ENCODE results near the gene SSTR4. TPM values are rescaled to one million over a fixed set of nuclear protein-coding genes. Genes with fewer than 3 reads are reported as not detected.

The SSTR4 gene
- total RNA-seq, 1 experiment from 2014 or later: not detected

DNA sequence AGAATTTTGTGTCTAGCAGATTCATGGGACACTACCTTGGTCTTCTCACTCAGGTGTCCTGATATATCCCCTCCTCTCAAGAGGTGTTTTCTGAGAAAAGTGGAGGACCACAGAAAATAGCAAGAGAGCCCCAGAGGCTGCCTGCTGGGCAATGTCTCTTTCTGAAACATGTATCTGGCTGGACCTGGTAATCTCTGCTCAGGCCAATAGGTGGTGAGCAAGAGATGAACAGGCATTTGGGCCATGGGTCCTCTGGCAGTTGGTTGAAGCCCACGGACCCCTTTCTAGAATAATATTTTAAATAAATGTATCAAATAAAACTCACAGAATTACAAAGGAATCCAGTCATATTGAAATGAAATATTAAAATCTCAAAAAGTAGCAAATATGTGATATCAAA is 23.1 kb downstream of the SSTR4 start:
- ChIA-PET CTCF (no interaction called here), POLR2A (no interaction called here)
- Histone ChIP-seq H3K27me3 (ENCODE audit: control insufficient read depth, insufficient read depth, low read length) (peaks cover 14% of the 10 kb centered on the region), H3K9me3 (ENCODE audit: control insufficient read depth, insufficient read depth, low read depth, low read length) (no peaks in the 10 kb centered on the region), H3K27ac (ENCODE audit: low read length) (no peak overlapping the region), H3K36me3 (ENCODE audit: control insufficient read depth, insufficient read depth, low read length) (no peaks in the 10 kb centered on the region), H3K4me3 (ENCODE audit: low read depth in 2 of 2, low read length in 2 of 2) (no peak overlapping the region), H3K4me1 (ENCODE audit: control insufficient read depth, insufficient read depth, low read length) (no peaks in the 10 kb centered on the region)
- BruUV-seq (replicated peaks): no TSS peak
- ATAC-seq (no peak), DNase-seq (ENCODE audit: low read depth, low spot score) (no peak)
- in situ Hi-C loops (cut with HindIII; ENCODE audit: low pct_unique_long_range_greater_than_20kb, low sequenced_read_pairs) (no loop called here), intact Hi-C loops (cut with micrococcal nuclease; ENCODE audit: unreplicated experiment) (loop anchor here (5.0 to 10.0 kb wide), 3 partner anchors 97 to 366 kb away; no protein-coding TSS in a partner anchor)
- no peak for TF ChIP-seq POLR2AphosphoS5 (IDR thresholded peaks at IDR 0.05; ENCODE audit: low read depth, low read length)
- TF ChIP-seq, protein P1, sequence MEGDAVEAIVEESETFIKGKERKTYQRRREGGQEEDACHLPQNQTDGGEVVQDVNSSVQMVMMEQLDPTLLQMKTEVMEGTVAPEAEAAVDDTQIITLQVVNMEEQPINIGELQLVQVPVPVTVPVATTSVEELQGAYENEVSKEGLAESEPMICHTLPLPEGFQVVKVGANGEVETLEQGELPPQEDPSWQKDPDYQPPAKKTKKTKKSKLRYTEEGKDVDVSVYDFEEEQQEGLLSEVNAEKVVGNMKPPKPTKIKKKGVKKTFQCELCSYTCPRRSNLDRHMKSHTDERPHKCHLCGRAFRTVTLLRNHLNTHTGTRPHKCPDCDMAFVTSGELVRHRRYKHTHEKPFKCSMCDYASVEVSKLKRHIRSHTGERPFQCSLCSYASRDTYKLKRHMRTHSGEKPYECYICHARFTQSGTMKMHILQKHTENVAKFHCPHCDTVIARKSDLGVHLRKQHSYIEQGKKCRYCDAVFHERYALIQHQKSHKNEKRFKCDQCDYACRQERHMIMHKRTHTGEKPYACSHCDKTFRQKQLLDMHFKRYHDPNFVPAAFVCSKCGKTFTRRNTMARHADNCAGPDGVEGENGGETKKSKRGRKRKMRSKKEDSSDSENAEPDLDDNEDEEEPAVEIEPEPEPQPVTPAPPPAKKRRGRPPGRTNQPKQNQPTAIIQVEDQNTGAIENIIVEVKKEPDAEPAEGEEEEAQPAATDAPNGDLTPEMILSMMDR (IDR thresholded peaks at IDR 0.05): peak; percentile 21; the same call in 1 of the 2 replicates

DNA sequence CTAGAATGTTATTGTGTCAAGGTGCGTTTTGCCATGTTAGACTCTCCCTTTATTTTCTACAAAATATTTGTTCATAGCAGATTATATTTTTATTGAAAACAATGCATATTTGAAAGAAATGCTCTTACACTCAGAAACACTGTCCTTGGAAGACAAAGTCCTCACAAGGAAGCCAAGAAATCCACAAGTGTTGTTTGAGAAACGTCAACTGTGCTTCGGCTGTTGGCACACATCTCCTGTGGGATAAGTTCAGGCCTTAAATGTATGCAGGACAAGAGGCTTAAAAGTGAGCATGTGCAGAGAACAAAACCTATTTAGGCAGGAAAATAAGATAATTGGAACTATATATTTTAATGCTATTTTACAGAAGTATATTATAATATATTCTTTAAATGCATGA is 23.9 kb downstream of the SSTR4 start:
- H3K36me3 ChIP-seq (ENCODE audit: control insufficient read depth, insufficient read depth, low read length): no peaks in the 10 kb centered on the region
- DNase-seq (ENCODE audit: low read depth, low spot score) (no peak), ATAC-seq (no peak)
- CTCF ChIA-PET: no interaction called here
- no peaks in the 10 kb centered on the region for H3K4me1 ChIP-seq (ENCODE audit: control insufficient read depth, insufficient read depth, low read length)
- H3K9me3 ChIP-seq (ENCODE audit: control insufficient read depth, insufficient read depth, low read depth, low read length): no peaks in the 10 kb centered on the region
- H3K27me3 ChIP-seq (ENCODE audit: control insufficient read depth, insufficient read depth, low read length): peaks cover 11% of the 10 kb centered on the region
- intact Hi-C loops (cut with micrococcal nuclease; ENCODE audit: unreplicated experiment) (loop anchor here (5.0 to 10.0 kb wide), 3 partner anchors 96 to 367 kb away; no protein-coding TSS in a partner anchor), in situ Hi-C loops (cut with HindIII; ENCODE audit: low pct_unique_long_range_greater_than_20kb, low sequenced_read_pairs) (no loop called here)
- H3K27ac ChIP-seq (ENCODE audit: low read length): no peak overlapping the region
- POLR2A ChIA-PET: no interaction called here
- no TSS peak for BruUV-seq (replicated peaks)
- TF ChIP-seq, protein P2, sequence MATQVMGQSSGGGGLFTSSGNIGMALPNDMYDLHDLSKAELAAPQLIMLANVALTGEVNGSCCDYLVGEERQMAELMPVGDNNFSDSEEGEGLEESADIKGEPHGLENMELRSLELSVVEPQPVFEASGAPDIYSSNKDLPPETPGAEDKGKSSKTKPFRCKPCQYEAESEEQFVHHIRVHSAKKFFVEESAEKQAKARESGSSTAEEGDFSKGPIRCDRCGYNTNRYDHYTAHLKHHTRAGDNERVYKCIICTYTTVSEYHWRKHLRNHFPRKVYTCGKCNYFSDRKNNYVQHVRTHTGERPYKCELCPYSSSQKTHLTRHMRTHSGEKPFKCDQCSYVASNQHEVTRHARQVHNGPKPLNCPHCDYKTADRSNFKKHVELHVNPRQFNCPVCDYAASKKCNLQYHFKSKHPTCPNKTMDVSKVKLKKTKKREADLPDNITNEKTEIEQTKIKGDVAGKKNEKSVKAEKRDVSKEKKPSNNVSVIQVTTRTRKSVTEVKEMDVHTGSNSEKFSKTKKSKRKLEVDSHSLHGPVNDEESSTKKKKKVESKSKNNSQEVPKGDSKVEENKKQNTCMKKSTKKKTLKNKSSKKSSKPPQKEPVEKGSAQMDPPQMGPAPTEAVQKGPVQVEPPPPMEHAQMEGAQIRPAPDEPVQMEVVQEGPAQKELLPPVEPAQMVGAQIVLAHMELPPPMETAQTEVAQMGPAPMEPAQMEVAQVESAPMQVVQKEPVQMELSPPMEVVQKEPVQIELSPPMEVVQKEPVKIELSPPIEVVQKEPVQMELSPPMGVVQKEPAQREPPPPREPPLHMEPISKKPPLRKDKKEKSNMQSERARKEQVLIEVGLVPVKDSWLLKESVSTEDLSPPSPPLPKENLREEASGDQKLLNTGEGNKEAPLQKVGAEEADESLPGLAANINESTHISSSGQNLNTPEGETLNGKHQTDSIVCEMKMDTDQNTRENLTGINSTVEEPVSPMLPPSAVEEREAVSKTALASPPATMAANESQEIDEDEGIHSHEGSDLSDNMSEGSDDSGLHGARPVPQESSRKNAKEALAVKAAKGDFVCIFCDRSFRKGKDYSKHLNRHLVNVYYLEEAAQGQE (IDR thresholded peaks at IDR 0.05; ENCODE audit: insufficient read depth in 1 of 2, low read depth in 2 of 2, low read length in 1 of 2): no peak
- TF ChIP-seq, protein P1 (IDR thresholded peaks at IDR 0.05): no peak
- TF ChIP-seq TCF7L2 (IDR thresholded peaks at IDR 0.05; ENCODE audit: low read depth, low read length) (no peak), SIN3A (IDR thresholded peaks at IDR 0.05; ENCODE audit: borderline replicate concordance, insufficient read depth, low read depth, low read length) (no peak), POLR2AphosphoS5 (IDR thresholded peaks at IDR 0.05; ENCODE audit: low read depth, low read length) (no peak)
- H3K4me3 ChIP-seq (ENCODE audit: low read depth in 2 of 2, low read length in 2 of 2): no peak overlapping the region

All from Panc1 (cell line).